Nephron progenitor cell (in vitro differentiated cells): ENCODE measurements around the gene FGFRL1.

ENCODE experiments used
- DNase-seq: peaks from one replicate; pipeline ENCODE4 v3.0.0; 2021
- H3K27ac Mint-ChIP-seq: 2 replicates; pipeline ENCODE4 v1.8.0; 2021; ENCODE audit warnings: mild to moderate bottlenecking, moderate library complexity, mixed read lengths
- H3K27me3 Mint-ChIP-seq: 2 replicates; pipeline ENCODE4 v1.8.0; 2021; ENCODE audit warnings: mild to moderate bottlenecking, low read depth, mixed read lengths; ENCODE audit not compliant: poor library complexity
- H3K36me3 Mint-ChIP-seq: 2 replicates; pipeline ENCODE4 v1.8.0; 2021; ENCODE audit warnings: low read depth, mixed read lengths
- H3K4me1 Mint-ChIP-seq: 2 replicates; pipeline ENCODE4 v1.8.0; 2021; ENCODE audit warnings: mixed read lengths
- H3K4me3 Mint-ChIP-seq: 2 replicates; pipeline ENCODE4 v1.8.0; 2021; ENCODE audit warnings: mild to moderate bottlenecking, moderate library complexity, mixed read lengths
- H3K9me3 Mint-ChIP-seq: 2 replicates; pipeline ENCODE4 v1.8.0; 2021; ENCODE audit warnings: mild to moderate bottlenecking, moderate library complexity, mixed read lengths
- CTCF ChIP-seq: fragments of 200-600 bp; sonication (generic); IDR thresholded peaks from 2 replicates; pipeline ENCODE4 v1.5.0; 2021; ENCODE audit warnings: antibody characterized with exemption

Gene FGFRL1

GRCh38 chr4:1035510-1035909, 24.1 kb downstream of the FGFRL1 start:
- peaks cover 31% of the 10 kb centered on the region for H3K4me1 Mint-ChIP-seq
- no peak for DNase-seq

GRCh38 chr4:1036095-1036494, 24.7 kb downstream of the FGFRL1 start:
- no peaks in the 10 kb centered on the region for H3K27me3 Mint-ChIP-seq
- no peak overlapping the region for H3K4me3 Mint-ChIP-seq
- no peak for TF ChIP-seq CTCF
- no peak overlapping the region for H3K27ac Mint-ChIP-seq
- H3K4me1 Mint-ChIP-seq, result peaks cover 33% of the 10 kb centered on the region
- DNase-seq, result no peak
- no peaks in the 10 kb centered on the region for H3K36me3 Mint-ChIP-seq
- H3K9me3 Mint-ChIP-seq, result no peaks in the 10 kb centered on the region

More at GRCh38 chr4:1035510-1035909, 24.1 kb downstream of the FGFRL1 start:
- Mint-ChIP-seq H3K4me3 (no peak overlapping the region), H3K27me3 (no peaks in the 10 kb centered on the region), H3K27ac (no peak overlapping the region), H3K36me3 (no peaks in the 10 kb centered on the region), H3K9me3 (no peaks in the 10 kb centered on the region)
- no peak for TF ChIP-seq CTCF

- peaks cover 3% of the 10 kb centered on the region for H3K27me3 Mint-ChIP-seq
- peaks cover 44% of the 10 kb centered on the region for H3K4me1 Mint-ChIP-seq
- no peaks in the 10 kb centered on the region for H3K36me3 Mint-ChIP-seq
- H3K4me3 Mint-ChIP-seq, result no peak overlapping the region
- TF ChIP-seq CTCF, result no peak
- H3K27ac Mint-ChIP-seq, result no peak overlapping the region
- no peak for DNase-seq
- no peaks in the 10 kb centered on the region for H3K9me3 Mint-ChIP-seq
These were observed 25.8 kb downstream of the FGFRL1 start for GRCh38 chr4:1036976-1037810.

GRCh38 chr4:1038948-1039492, 27.6 kb downstream of the FGFRL1 start:
- TF ChIP-seq CTCF, result no peak
- DNase-seq, result no peak
- peaks cover 56% of the 10 kb centered on the region for H3K4me1 Mint-ChIP-seq
- H3K27me3 Mint-ChIP-seq, result peaks cover 3% of the 10 kb centered on the region
- H3K36me3 Mint-ChIP-seq, result no peaks in the 10 kb centered on the region
- no peak overlapping the region for H3K4me3 Mint-ChIP-seq
- H3K27ac Mint-ChIP-seq, result no peak overlapping the region
- no peaks in the 10 kb centered on the region for H3K9me3 Mint-ChIP-seq

- peak; percentile 70 for DNase-seq
- Mint-ChIP-seq H3K4me3 (peak overlapping the region; percentile 32), H3K36me3 (no peaks in the 10 kb centered on the region), H3K9me3 (no peaks in the 10 kb centered on the region), H3K4me1 (peaks cover 60% of the 10 kb centered on the region), H3K27me3 (peaks cover 10% of the 10 kb centered on the region), H3K27ac (no peak overlapping the region)
- no peak for TF ChIP-seq CTCF
These were observed 28.3 kb downstream of the FGFRL1 start for GRCh38 chr4:1039493-1040343.
